Head of caudate nucleus (tissue), 42 donors: Measurements from ENCODE around the gene DNAJA4.

Experiments used
- DNase-seq, 42 donors: peaks; one replicate each; pipeline versions ENCODE4 v3.0.0 to v3.0.0-alpha.2; 2020 to 2021; ENCODE audit warnings: mixed read lengths in 7 of 42
- intact Hi-C: fragments of 100-400 bp; cut with DNase I; formaldehyde crosslinking; loops from one replicate; pipeline ENCODE4 v1.15.0; 2022

The DNAJA4 gene

DNA sequence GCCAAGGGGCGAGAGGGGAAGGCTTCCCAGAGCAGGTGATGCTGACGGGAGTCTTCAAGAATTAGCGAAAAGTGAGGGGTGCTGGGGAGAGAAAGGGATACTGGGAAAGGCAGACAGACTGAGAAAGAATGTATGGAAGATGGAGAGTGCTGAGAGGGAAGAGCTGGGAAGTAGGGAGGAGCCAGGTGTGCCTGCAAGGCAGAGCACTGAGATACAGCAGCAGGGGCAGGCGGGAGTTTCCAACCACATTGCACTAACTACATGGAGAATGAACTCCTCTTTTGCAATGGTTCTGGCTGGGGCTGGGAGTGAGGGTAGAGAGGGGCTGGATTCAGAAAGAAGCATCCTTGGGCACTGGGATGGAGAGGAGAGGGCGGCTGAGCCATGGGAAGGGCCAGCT is 59.8 kb downstream of the DNAJA4 start:
- no peak for DNase-seq
- intact Hi-C loops = no loop called here

GRCh38 chr15:78325092-78325843 is 60.9 kb downstream of the DNAJA4 start:
- DNase-seq = no peak
- intact Hi-C loops = no loop called here

DNA sequence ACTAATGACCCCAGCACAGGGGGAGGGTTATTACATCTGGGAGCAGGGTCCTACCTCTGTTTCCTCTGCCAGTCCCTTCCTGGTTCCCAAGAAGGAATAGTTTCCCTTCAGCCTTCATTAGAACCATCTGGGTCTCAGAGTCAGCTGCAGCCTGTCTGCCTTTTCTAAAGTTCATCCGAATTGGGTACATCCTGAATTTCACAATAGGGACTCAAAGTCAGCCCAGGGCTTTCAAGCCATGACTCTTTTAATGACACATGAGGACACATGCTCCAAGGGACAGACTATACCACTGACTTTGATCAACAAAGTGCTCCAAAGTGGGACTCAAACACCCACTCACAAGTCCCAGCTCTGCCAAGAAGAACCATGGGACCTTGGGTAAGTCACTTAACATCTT is 63.1 kb downstream of the DNAJA4 start:
- intact Hi-C loops = no loop called here
- no peak for DNase-seq

DNA sequence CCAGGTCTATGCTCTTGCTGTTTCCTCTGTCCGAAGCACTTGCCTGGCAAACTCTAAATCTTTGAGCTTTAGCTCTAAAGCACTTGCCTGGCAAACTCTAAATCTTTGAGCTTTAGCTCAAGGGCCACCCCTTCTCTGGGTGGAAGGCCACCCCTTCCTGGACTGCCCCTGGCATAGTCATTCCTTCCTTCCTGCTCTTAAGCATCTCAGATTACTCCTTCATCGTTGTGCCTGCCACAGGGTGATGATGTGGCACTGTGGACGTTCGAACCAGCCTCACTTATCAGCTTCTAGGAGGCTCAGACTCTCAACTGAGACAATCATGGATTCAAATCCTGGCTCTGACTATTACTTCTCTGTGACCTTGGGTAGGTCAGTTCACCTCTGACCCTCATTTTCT is 65.3 kb downstream of the DNAJA4 start:
- no peak for DNase-seq
- intact Hi-C loops = no loop called here
